ENCODE measurements around the gene RHOD. TPM values are rescaled to one million over a fixed set of nuclear protein-coding genes. Genes with fewer than 3 reads are reported as not detected.

RHOD gene
- total RNA-seq, 4 donors from 2014 or later: 6.9 to 29.9 (median 22.6) TPM

DNA sequence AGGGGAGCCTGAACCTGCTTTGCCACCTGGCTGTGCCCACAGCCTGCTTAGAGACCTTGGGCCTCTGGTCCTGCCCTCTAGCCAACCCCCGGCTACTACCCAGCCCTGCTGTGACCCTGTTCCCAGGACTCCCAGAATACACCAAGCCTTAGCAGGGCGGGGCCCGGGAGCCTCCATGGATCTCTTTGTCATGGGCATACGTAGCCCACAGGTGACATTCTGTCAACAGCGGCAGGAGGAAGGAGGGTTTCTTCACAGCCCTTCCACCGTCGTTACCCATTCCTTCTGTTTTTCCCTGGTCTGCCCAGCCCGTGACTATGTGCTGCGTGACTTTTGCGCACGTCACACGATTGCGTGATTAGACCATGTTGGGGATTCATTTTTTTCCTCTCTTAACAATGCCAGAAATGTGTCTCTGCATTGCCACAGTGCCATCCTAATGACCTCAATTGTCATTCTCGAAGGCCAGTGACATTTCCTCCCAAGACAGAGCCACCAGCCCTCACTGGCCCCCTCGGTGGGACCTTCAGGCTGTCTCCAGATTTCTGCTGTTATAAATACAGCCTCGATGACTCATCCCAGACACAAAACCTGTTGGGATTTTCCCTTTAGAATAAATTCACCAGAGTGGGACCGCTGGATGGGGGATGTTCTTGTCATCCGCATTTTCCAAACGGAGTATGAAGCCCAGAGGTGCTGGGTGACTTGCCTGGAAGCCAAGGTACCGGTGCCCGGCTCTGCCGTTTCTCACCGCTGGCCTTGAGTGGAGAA is 24.7 kb upstream of the RHOD start:
- ATAC-seq (ENCODE audit: low FRiP score) (no peak), DNase-seq (ENCODE audit: low spot score) (no peak)
- TF ChIP-seq, protein P1, sequence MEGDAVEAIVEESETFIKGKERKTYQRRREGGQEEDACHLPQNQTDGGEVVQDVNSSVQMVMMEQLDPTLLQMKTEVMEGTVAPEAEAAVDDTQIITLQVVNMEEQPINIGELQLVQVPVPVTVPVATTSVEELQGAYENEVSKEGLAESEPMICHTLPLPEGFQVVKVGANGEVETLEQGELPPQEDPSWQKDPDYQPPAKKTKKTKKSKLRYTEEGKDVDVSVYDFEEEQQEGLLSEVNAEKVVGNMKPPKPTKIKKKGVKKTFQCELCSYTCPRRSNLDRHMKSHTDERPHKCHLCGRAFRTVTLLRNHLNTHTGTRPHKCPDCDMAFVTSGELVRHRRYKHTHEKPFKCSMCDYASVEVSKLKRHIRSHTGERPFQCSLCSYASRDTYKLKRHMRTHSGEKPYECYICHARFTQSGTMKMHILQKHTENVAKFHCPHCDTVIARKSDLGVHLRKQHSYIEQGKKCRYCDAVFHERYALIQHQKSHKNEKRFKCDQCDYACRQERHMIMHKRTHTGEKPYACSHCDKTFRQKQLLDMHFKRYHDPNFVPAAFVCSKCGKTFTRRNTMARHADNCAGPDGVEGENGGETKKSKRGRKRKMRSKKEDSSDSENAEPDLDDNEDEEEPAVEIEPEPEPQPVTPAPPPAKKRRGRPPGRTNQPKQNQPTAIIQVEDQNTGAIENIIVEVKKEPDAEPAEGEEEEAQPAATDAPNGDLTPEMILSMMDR (IDR thresholded peaks at IDR 0.05): no peak

DNA sequence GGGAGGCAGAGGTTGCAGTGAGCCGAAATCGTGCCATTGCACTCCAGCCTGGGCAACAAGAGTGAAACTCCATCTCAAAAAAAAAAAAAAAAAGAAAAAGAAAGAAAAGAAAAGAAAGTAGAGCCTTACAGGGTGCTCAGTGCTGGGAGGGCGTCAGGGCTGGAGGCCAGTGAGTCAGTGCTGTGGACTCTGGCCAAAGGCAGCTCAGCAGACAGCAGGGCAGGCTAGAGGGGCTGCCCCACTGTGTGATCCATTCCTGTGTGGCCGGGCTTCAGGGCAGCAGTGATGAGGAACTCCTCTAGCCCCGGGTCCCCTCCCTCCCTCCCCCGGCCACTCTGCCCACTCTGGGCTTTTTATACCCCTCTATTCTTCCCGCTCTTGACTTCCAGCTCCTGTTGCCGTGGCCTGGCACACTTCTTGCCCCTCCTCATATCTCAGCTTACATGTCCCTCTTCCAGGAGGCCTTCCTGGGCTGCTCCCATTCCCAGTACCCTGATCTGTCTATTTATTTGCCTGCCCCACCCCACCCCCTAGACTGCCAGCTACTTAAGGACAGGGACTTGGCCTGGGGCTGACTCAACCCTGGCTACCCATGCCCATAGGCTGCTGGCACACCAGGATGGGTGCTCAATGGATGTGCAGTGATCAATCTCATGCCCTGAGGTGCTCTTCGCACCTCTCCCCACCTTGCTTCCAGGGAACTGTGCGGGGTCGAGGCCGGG is 23.7 kb upstream of the RHOD start:
- DNase-seq (ENCODE audit: low spot score) (peak; percentile 36), ATAC-seq (ENCODE audit: low FRiP score) (peak; percentile 93)
- TF ChIP-seq, protein P1 (IDR thresholded peaks at IDR 0.05): no peak

DNA sequence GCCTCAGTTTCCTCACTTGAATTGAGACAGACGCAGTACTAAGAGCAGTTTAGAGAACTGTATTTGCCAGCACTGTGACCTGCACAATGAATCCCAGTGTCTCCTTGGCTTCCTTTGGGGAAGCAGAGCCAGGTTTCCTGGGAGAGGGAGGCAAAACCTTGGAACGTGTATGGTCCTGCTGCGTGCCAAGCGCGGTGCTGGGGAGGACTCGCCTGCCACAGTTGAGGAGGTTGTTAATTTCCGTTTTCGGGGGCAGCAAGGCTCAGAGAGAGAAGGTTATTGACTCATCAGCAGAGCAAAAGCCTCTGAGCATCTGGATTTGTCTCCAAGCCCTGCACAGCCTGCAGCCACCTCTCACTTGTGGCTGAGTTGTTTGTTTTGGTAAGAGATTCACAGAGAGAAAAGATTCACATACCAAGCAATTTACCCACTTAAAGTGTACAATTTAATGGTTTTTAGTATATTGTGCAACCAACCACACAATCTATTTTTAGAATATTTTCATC is 22.9 kb upstream of the RHOD start:
- TF ChIP-seq, protein P1 (IDR thresholded peaks at IDR 0.05): no peak
- ATAC-seq (ENCODE audit: low FRiP score): peak; percentile 67
- no peak for DNase-seq (ENCODE audit: low spot score)

DNA sequence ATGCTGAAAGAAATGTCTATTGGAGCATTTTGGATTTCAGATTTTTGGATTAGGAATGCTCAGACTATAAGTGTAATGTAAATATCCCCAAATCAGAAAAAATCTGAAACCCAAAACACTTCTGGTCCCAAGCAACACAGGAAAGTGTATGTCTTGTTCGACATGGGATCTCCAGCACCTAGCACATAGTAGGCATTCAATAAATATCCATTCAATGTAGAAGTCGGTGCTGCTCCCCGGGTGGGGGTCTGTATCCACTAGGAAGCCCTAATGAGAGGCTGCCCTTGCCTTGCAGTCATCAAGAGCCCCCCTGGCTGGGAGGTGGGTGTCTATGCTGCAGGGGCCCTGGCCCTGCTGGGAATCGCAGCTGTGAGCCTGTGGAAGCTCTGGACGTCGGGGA is 22.3 kb upstream of the RHOD start:
- TF ChIP-seq, protein P1 (IDR thresholded peaks at IDR 0.05): no peak

DNA sequence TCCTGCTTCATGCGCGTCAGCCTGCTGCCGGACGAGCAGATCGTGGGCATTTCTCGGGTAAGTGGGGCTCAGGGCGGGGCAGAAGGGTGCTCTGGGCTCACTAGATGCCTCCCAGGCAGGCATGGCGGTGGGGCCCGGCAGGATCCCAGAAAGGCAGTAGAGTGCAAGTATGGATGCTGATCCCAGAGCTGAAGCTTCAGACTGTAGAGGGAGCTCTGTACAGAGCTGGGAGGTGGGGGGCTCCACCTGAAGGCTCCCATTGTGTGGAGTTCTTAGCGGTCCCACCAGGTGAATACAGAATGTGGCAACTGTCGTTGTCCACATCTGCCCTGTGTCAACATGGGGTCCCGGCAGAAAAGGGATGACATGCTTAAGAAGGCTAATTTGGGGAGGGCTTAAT is 16.5 kb upstream of the RHOD start:
- ATAC-seq (ENCODE audit: low FRiP score) (no peak), DNase-seq (ENCODE audit: low spot score) (no peak)
- TF ChIP-seq, protein P1 (IDR thresholded peaks at IDR 0.05): no peak

More for the DNA sequence above, 22.3 kb upstream of the RHOD start:
- ATAC-seq (ENCODE audit: low FRiP score): no peak
- DNase-seq (ENCODE audit: low spot score): no peak

DNA sequence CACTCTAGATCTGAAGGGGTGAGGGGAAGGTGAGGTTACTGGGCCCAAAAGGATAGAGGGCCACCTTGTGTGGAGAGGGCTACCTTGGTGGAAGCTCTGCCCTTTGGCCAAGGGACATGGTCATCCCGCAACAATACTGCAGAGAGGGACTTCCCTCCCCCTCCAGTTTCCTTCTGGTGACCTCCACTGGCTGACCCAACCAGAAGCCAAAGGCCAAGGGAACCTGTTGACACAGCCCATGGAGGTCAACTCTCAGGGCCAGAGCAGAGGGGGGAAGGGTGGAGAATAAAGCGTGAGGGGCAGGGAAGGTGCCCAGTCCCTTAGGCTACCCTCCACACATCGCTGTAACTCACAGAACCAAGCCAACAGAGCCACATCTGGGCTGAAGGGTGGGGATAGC is 15.0 kb upstream of the RHOD start:
- ATAC-seq (ENCODE audit: low FRiP score) (no peak), DNase-seq (ENCODE audit: low spot score) (no peak)
- TF ChIP-seq, protein P1 (IDR thresholded peaks at IDR 0.05): no peak
